OCI-LY3 (cell line): ENCODE measurements around the gene MLC1.

Source experiments
- EZH2phosphoT487 ChIP-seq: fragments of 200-600 bp; shearing (Covaris generic); IDR thresholded peaks from 2 replicates; pipeline ENCODE4 v1.6.1; 2018; ENCODE audit warnings: antibody characterized with exemption, mixed run types, low read depth
- TF ChIP-seq, protein P1 (sequence below): fragments of 200-600, 300-600 bp; sonication (generic); IDR thresholded peaks from 2 replicates; pipeline ENCODE4 v1.5.1; 2014; ENCODE audit warnings: antibody characterized with exemption, low read length, low read depth

GRCh38 chr22:50082961-50083461 lies 2.2 kb downstream of the MLC1 start:
- TF ChIP-seq, protein P1, sequence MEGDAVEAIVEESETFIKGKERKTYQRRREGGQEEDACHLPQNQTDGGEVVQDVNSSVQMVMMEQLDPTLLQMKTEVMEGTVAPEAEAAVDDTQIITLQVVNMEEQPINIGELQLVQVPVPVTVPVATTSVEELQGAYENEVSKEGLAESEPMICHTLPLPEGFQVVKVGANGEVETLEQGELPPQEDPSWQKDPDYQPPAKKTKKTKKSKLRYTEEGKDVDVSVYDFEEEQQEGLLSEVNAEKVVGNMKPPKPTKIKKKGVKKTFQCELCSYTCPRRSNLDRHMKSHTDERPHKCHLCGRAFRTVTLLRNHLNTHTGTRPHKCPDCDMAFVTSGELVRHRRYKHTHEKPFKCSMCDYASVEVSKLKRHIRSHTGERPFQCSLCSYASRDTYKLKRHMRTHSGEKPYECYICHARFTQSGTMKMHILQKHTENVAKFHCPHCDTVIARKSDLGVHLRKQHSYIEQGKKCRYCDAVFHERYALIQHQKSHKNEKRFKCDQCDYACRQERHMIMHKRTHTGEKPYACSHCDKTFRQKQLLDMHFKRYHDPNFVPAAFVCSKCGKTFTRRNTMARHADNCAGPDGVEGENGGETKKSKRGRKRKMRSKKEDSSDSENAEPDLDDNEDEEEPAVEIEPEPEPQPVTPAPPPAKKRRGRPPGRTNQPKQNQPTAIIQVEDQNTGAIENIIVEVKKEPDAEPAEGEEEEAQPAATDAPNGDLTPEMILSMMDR, result no peak
- no peak for TF ChIP-seq EZH2phosphoT487
